Osteoblast (primary cell): ENCODE results near the gene ZER1. TPM values are rescaled to one million over a fixed set of nuclear protein-coding genes. Genes with fewer than 3 reads are reported as not detected.

Experiments used
- DNase-seq: peaks from one replicate; pipeline ENCODE4 v3.0.0; 2011; ENCODE audit warnings: low spot score, mixed read lengths; ENCODE audit not compliant: insufficient read length; ENCODE audit errors: missing footprints
- H2AFZ ChIP-seq: 2 replicates; pipeline ENCODE4 v1.6.0; 2011; ENCODE audit warnings: mild to moderate bottlenecking, low read length
- H3K27ac ChIP-seq: 2 replicates; pipeline ENCODE4 v1.5.1; 2011; ENCODE audit warnings: mild to moderate bottlenecking, low read depth, low read length, moderate library complexity
- H3K27me3 ChIP-seq: 2 replicates; pipeline ENCODE4 v1.6.0; 2012; ENCODE audit warnings: mild to moderate bottlenecking, control low read depth, inconsistent platforms, low read length, moderate library complexity; ENCODE audit not compliant: insufficient read depth
- H3K36me3 ChIP-seq: 2 replicates; pipeline ENCODE4 v1.5.1; 2011; ENCODE audit warnings: mild to moderate bottlenecking, low read length, control low read depth, moderate library complexity; ENCODE audit not compliant: insufficient read depth
- H3K4me1 ChIP-seq: 2 replicates; pipeline ENCODE4 v1.5.1; 2011; ENCODE audit warnings: mild to moderate bottlenecking, low read length, control low read depth, moderate library complexity; ENCODE audit not compliant: insufficient read depth
- H3K4me2 ChIP-seq: 2 replicates; pipeline ENCODE4 v1.6.0; 2011; ENCODE audit warnings: mild to moderate bottlenecking, low read length; ENCODE audit not compliant: insufficient read depth
- H3K4me3 ChIP-seq: fragments of 200-600 bp; sonication (generic); 3 replicates; pipeline ENCODE4 v1.5.1; 2012; ENCODE audit warnings: mild to moderate bottlenecking, low read length, inconsistent platforms; ENCODE audit not compliant: insufficient read depth
- H3K79me2 ChIP-seq: 2 replicates; pipeline ENCODE4 v1.6.0; 2012; ENCODE audit warnings: mild to moderate bottlenecking, low read length, control low read depth, inconsistent platforms; ENCODE audit not compliant: insufficient read depth
- H3K9me3 ChIP-seq: 2 replicates; pipeline ENCODE4 v1.5.1; 2011; ENCODE audit warnings: low read depth, low read length, control low read depth
- H4K20me1 ChIP-seq: 2 replicates; pipeline ENCODE4 v1.6.0; 2012; ENCODE audit warnings: mild to moderate bottlenecking, low read length, control low read depth; ENCODE audit not compliant: insufficient read depth
- CTCF ChIP-seq: IDR thresholded peaks from 2 replicates; pipeline ENCODE4 v1.5.1; 2011; ENCODE audit warnings: mild to moderate bottlenecking, low read depth, low read length, moderate library complexity; ENCODE audit errors: extremely low read depth
- total RNA-seq: library from RNA; depleted of rRNA; stranded (reverse); fragments of >200 nt; gene quantifications from 2 replicates; pipeline ENCODE4 v1.2.3, GENCODE V29; 2012

The ZER1 gene
- total RNA-seq, 1 donor, result 26.4 TPM

- peak overlapping the region; percentile 88 for H2AFZ ChIP-seq
- peak overlapping the region; percentile 80 for H3K4me3 ChIP-seq
Observed at GRCh38 chr9:128703616-128704355, 67.9 kb downstream of the ZER1 start.

GRCh38 chr9:128702949-128703615, 68.6 kb downstream of the ZER1 start:
- no peaks in the 10 kb centered on the region for H3K27me3 ChIP-seq
- H3K79me2 ChIP-seq, result no peaks in the 10 kb centered on the region
- no peaks in the 10 kb centered on the region for H3K4me1 ChIP-seq
- TF ChIP-seq CTCF, result no peak
- DNase-seq, result peak; percentile 91
- H4K20me1 ChIP-seq, result no peaks in the 10 kb centered on the region
- no peaks in the 10 kb centered on the region for H3K9me3 ChIP-seq
- no peaks in the 10 kb centered on the region for H3K36me3 ChIP-seq
- peak overlapping the region; percentile 80 for H3K4me3 ChIP-seq
- peak overlapping the region; percentile 84 for H3K4me2 ChIP-seq
- H3K27ac ChIP-seq, result no peak overlapping the region
- peak overlapping the region; percentile 88 for H2AFZ ChIP-seq

More at GRCh38 chr9:128703616-128704355, 67.9 kb downstream of the ZER1 start:
- Histone ChIP-seq H3K27me3 (no peaks in the 10 kb centered on the region), H3K36me3 (no peaks in the 10 kb centered on the region), H3K4me2 (peak overlapping the region; percentile 84), H3K79me2 (no peaks in the 10 kb centered on the region), H4K20me1 (no peaks in the 10 kb centered on the region), H3K9me3 (no peaks in the 10 kb centered on the region), H3K4me1 (no peaks in the 10 kb centered on the region), H3K27ac (no peak overlapping the region)
- DNase-seq, result peak; percentile 62
- no peak for TF ChIP-seq CTCF

- Histone ChIP-seq H3K4me3 (peak within 1 kb of the TSS; percentile 80), H3K36me3 (no peaks in the 10 kb centered on the region), H3K79me2 (no peaks in the 10 kb centered on the region), H2AFZ (peak within 1 kb of the TSS; percentile 88), H3K27me3 (no peaks in the 10 kb centered on the region), H3K4me2 (peak within 1 kb of the TSS; percentile 84), H3K9me3 (no peaks in the 10 kb centered on the region), H3K4me1 (peaks cover 4% of the 10 kb centered on the region), H3K27ac (no peak within 1 kb of the TSS), H4K20me1 (no peaks in the 10 kb centered on the region)
- peak; percentile 100 for DNase-seq
- TF ChIP-seq CTCF, result peak; percentile 72
Observed at GRCh38 chr9:128702445-128702948, 69.2 kb downstream of the ZER1 start, which contains the start of gene PKN3. TSS of gene PKN3 (plus strand) at chr9:128702503. CDS start at chr9:128702916, 413 bp downstream.
